ENCODE measurements around the gene PRICKLE2. TPM values are rescaled to one million over a fixed set of nuclear protein-coding genes. Genes with fewer than 3 reads are reported as not detected.

Gene PRICKLE2
- total and polyA plus RNA-seq, 10 of the 15 experiments (the other 5 are each of a cell fraction or from before 2014, with no cell fraction given), result 0.11 to 2.6 (median 0.69) TPM

DNA sequence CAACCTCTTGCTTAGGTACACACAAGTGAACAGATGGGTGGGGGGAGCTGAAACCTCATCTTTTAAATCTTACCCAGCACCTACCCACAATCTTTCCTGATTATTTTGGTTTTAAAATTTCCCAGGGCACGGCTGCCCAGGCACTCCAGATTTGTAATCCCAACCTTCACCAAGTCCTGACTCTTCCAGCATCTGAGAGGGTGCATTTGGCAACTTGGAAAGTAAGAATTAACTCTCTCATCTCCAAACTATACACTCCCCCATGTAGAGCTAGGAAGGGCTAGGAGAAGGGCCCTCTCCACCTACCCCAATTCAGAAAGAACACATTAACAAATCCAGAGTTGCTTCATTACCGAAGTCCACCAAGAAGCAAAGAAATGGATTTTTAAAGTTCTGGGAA lies 41.7 kb upstream of the PRICKLE2 start:
- Histone ChIP-seq H3K36me3 (ENCODE audit: control insufficient read depth in 2 of 2, insufficient read depth in 2 of 2, low read length in 1 of 2) (no peaks in the 10 kb centered on the region), H3K79me2 (ENCODE audit: control insufficient read depth, insufficient read depth, low read length) (no peaks in the 10 kb centered on the region), H3K27me3 (replicated peaks in 1 of 2; ENCODE audit: control insufficient read depth in 2 of 2, insufficient read depth in 2 of 2, low read length in 1 of 2) (peaks cover 0 to 5% of the 10 kb centered on the region in 2 experiments; a peak in 3 of 4 replicates), H3K9ac (ENCODE audit: control insufficient read depth, insufficient read depth, low read length) (no peak overlapping the region), H3K9me3 (replicated peaks; ENCODE audit: control insufficient read depth, insufficient read depth, low read length) (no peaks in the 10 kb centered on the region), H4K20me1 (ENCODE audit: control insufficient read depth, insufficient read depth) (no peaks in the 10 kb centered on the region), H3K4me1 (ENCODE audit: control insufficient read depth, insufficient read depth, low read length) (no peaks in the 10 kb centered on the region), H3K4me2 (ENCODE audit: control insufficient read depth, insufficient read depth) (no peak overlapping the region), H2AFZ (ENCODE audit: control insufficient read depth, low read depth, low read length) (no peak overlapping the region), H3K27ac (ENCODE audit: control insufficient read depth, insufficient read depth) (no peak overlapping the region), H3K4me3 (no peak overlapping the region)
- intact Hi-C loops (cut with micrococcal nuclease; ENCODE audit: unreplicated experiment) (no loop called here), in situ Hi-C loops (cut with MboI) (no loop called here)
- RAD21 ChIA-PET (ENCODE audit: unreplicated experiment), result interaction anchor here (0.6 to 2.2 kb wide), 4 partner anchors 11 to 86 kb away, joined by 3 to 5 read pairs (median 4); partner anchors contain the start of gene PRICKLE2
- SMC1A ChIA-PET (ENCODE audit: uncharacterized antibody, unreplicated experiment), result interaction anchor here (0.9 to 7.8 kb wide), 10 partner anchors 11 to 240 kb away, joined by 3 to 45 read pairs (median 4); no protein-coding TSS in a partner anchor
- POLR2A ChIA-PET, result interaction anchor here (0.8 kb wide), 1 partner anchor 35 kb away, joined by 4 read pairs; no protein-coding TSS in a partner anchor
- BruUV-seq (replicated peaks), result no TSS peak
- DNase-seq (ENCODE audit: low read depth, low spot score), result no peak
- no peak for ATAC-seq
- whole genome bisulfite sequencing (ENCODE audit: insufficient coverage, insufficient replicate concordance, low lambda C conversion rate, missing lambda C conversion rate), result 21% methylated on average over 2 of the region's 2 CpGs
- FAIRE-seq, result no peak
- CTCF ChIA-PET, result interaction anchor here (0.8 to 6.1 kb wide), 8 partner anchors 9 to 217 kb away, joined by 3 to 30 read pairs (median 4); partner anchors contain the start of gene PRICKLE2
- no peak for TF ChIP-seq NR2C1 (IDR thresholded peaks at IDR 0.05)
- no peak for TF ChIP-seq SRF (IDR thresholded peaks at IDR 0.05; ENCODE audit: low read depth in 2 of 2, low read length in 2 of 2)
- TF ChIP-seq, protein P1, sequence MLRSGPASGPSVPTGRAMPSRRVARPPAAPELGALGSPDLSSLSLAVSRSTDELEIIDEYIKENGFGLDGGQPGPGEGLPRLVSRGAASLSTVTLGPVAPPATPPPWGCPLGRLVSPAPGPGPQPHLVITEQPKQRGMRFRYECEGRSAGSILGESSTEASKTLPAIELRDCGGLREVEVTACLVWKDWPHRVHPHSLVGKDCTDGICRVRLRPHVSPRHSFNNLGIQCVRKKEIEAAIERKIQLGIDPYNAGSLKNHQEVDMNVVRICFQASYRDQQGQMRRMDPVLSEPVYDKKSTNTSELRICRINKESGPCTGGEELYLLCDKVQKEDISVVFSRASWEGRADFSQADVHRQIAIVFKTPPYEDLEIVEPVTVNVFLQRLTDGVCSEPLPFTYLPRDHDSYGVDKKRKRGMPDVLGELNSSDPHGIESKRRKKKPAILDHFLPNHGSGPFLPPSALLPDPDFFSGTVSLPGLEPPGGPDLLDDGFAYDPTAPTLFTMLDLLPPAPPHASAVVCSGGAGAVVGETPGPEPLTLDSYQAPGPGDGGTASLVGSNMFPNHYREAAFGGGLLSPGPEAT (IDR thresholded peaks at IDR 0.05; ENCODE audit: low read depth), result no peak
- TF ChIP-seq, protein P2, sequence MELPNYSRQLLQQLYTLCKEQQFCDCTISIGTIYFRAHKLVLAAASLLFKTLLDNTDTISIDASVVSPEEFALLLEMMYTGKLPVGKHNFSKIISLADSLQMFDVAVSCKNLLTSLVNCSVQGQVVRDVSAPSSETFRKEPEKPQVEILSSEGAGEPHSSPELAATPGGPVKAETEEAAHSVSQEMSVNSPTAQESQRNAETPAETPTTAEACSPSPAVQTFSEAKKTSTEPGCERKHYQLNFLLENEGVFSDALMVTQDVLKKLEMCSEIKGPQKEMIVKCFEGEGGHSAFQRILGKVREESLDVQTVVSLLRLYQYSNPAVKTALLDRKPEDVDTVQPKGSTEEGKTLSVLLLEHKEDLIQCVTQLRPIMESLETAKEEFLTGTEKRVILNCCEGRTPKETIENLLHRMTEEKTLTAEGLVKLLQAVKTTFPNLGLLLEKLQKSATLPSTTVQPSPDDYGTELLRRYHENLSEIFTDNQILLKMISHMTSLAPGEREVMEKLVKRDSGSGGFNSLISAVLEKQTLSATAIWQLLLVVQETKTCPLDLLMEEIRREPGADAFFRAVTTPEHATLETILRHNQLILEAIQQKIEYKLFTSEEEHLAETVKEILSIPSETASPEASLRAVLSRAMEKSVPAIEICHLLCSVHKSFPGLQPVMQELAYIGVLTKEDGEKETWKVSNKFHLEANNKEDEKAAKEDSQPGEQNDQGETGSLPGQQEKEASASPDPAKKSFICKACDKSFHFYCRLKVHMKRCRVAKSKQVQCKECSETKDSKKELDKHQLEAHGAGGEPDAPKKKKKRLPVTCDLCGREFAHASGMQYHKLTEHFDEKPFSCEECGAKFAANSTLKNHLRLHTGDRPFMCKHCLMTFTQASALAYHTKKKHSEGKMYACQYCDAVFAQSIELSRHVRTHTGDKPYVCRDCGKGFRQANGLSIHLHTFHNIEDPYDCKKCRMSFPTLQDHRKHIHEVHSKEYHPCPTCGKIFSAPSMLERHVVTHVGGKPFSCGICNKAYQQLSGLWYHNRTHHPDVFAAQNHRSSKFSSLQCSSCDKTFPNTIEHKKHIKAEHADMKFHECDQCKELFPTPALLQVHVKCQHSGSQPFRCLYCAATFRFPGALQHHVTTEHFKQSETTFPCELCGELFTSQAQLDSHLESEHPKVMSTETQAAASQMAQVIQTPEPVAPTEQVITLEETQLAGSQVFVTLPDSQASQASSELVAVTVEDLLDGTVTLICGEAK (IDR thresholded peaks at IDR 0.05; ENCODE audit: borderline replicate concordance), result no peak
- no peak for TF ChIP-seq ZNF274 (IDR thresholded peaks at IDR 0.05; ENCODE audit: insufficient read depth, insufficient read length)
- TF ChIP-seq, protein P3, sequence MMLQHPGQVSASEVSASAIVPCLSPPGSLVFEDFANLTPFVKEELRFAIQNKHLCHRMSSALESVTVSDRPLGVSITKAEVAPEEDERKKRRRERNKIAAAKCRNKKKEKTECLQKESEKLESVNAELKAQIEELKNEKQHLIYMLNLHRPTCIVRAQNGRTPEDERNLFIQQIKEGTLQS (IDR thresholded peaks at IDR 0.05; ENCODE audit: borderline replicate concordance, extremely low read depth, low read depth, low read length), result no peak
- TF ChIP-seq ETV6 (conservative IDR thresholded peaks at IDR 0.05 in 1 of 2, IDR thresholded peaks at IDR 0.05 in 1 of 2; ENCODE audit: borderline replicate concordance in 1 of 2, low read depth in 1 of 2), result no peak
- no peak for TF ChIP-seq CHD2 (IDR thresholded peaks at IDR 0.05; ENCODE audit: borderline replicate concordance, low read depth, low read length)
- TF ChIP-seq FOXM1 (IDR thresholded peaks at IDR 0.05; ENCODE audit: low read depth, low read length), result no peak
- no peak for TF ChIP-seq TBL1XR1 (IDR thresholded peaks at IDR 0.05; ENCODE audit: low read depth, low read length)
- no peak for TF ChIP-seq ZZZ3 (IDR thresholded peaks at IDR 0.05; ENCODE audit: control insufficient read depth, insufficient read length, low read depth)
- no peak for TF ChIP-seq CEBPB (IDR thresholded peaks at IDR 0.05; ENCODE audit: borderline replicate concordance in 1 of 2, low read depth in 2 of 2, low read length in 2 of 2)
- TF ChIP-seq, protein P4, sequence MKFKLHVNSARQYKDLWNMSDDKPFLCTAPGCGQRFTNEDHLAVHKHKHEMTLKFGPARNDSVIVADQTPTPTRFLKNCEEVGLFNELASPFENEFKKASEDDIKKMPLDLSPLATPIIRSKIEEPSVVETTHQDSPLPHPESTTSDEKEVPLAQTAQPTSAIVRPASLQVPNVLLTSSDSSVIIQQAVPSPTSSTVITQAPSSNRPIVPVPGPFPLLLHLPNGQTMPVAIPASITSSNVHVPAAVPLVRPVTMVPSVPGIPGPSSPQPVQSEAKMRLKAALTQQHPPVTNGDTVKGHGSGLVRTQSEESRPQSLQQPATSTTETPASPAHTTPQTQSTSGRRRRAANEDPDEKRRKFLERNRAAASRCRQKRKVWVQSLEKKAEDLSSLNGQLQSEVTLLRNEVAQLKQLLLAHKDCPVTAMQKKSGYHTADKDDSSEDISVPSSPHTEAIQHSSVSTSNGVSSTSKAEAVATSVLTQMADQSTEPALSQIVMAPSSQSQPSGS (IDR thresholded peaks at IDR 0.05; ENCODE audit: low read length), result no peak

Data from GM12878 (cell line).